ENCODE results near the gene UBE3D. TPM values are rescaled to one million over a fixed set of nuclear protein-coding genes. Genes with fewer than 3 reads are reported as not detected.

Gene UBE3D
- total and polyA plus RNA-seq, 2 of the 8 experiments (the other 6 are each of a cell fraction or from before 2014, with no cell fraction given) = 5.7 to 16.3 TPM

GRCh38 chr6:82906951-82907350 is 158.7 kb downstream of the UBE3D start (continued):
- TF ChIP-seq CHD7 (IDR thresholded peaks at IDR 0.05; ENCODE audit: insufficient replicate concordance, low read length) (no peak), POU5F1 (IDR thresholded peaks at IDR 0.05; ENCODE audit: low read depth, low read length) (no peak), SP1 (IDR thresholded peaks at IDR 0.05; ENCODE audit: low read depth, low read length) (no peak), FOSL1 (IDR thresholded peaks at IDR 0.05; ENCODE audit: insufficient read depth, low read depth, low read length) (no peak), BACH1 (IDR thresholded peaks at IDR 0.05; ENCODE audit: low read length) (no peak)

Measured in H1 (cell line).